Measurements from ENCODE around the gene RAB3D.
"Not testable (repeated sequence)": the region's sequence is repeated elsewhere in the genome, so short reads cannot be mapped to it uniquely, and the experiment has no call there.

Gene RAB3D

DNA sequence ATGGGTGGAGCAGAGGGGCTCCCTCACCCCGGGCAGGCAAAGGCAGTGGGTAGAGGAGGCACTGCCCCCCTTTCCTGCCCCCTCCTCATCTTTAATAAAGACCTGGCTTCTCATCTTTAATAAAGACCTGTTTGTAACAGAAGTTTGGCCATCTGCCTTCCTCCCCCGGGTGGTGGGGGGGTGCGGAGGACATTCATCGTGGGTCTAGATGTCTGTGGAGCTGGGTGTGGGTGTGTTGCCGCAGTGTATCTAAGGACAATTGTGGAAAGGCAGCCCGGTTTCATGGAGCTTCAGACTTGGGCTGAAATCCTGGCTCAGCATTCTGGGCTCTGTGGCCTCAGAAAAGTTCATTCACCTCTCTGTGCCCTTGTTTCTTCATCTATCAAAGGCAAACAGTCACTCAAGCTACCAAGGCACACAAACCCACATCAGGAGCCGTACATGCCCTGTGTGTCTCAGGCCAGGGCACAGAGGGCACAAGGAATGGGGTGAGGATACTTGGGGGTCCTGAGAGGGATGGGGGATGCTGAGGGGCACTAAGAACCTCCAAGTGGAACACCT lies 26.2 kb upstream of the RAB3D start:
- no peak for DNase-seq

DNA sequence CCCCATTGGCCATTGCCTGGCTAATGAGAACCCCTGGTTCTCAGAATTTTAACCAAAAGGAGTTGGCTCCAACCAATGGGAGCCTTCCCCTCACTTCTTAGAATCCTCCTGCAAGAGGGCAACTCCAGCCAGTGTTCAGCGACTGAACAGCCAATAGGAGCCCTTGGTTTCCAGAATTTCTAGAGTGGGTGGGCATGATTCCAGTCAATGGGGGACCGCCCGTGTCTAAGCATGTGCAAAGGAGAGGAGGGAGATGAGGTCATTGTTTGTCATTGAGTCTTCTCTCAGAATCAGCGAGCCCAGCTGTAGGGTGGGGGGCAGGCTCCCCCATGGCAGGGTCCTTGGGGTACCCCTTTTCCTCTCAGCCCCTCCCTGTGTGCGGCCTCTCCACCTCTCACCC lies 25.5 kb upstream of the RAB3D start:
- DNase-seq: no peak

DNA sequence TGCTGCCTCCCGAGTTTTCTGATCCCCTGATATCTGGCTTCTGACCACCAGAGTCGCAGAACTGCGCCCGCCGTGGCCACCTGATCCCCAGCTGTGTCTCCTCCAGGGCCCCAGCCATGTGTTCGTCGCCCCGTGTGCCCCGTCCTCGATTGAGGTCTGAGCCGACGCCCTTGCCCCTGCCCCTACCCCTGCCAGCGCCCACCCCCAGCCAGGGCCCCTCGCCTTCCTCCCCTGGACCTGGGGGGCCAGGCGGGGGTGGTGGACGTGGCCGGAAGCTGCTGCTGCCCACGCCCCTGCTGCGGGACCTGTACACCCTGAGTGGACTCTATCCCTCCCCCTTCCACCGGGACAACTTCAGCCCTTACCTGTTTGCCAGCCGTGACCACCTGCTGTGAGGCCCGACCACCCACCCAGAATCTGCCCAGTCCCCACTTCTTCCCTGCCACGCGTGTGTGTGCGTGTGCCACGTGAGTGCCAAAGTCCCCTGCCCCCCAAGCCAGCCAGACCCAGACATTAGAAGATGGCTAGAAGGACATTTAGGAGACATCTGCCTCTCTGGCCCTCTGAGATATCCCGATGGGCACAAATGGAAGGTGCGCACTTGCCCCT lies 24.9 kb upstream of the RAB3D start:
- no peak for DNase-seq

DNA sequence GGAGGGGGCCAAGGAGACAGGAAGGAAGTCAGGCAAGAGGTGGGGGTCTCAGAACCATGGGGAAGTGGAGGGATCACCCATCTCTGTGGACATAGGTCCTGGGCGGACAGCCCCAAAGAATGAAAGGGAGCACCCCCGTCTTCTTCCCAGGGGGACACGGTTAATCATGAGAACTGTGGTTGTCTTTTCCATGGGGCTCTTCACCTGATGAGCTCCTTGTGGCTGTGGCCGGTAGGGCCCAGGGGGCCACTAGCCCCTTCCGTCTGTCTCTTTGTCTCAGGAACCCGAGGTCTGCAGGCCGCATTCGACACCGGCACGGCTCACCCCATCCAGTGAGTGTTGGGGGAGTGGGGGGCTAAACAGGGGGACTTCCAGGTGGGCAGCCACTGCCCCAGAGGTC lies 24.4 kb upstream of the RAB3D start:
- no peak for DNase-seq

GRCh38 chr19:11361771-11362731 lies 22.6 kb upstream of the RAB3D start:
- DNase-seq: no peak

GRCh38 chr19:11361037-11361770 lies 21.7 kb upstream of the RAB3D start:
- DNase-seq: no peak

DNA sequence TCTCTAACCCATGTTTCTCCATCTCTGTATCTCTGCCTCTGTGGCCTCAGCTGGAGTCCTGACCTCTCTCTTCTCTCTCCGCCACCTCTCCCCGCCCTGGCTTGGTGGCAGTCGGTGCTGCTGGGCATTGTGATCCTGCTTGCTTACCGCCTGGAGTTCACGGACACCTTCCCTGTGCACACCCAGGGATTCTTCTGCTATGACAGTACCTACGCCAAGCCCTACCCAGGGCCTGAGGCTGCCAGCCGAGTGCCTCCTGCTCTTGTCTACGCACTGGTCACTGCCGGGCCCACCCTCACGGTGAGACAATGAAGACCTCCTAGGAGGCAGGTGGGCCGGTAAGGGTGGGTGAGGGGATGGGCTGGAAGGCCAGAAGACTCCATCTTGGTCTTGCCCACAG lies 20.0 kb upstream of the RAB3D start:
- no peak for DNase-seq

DNA sequence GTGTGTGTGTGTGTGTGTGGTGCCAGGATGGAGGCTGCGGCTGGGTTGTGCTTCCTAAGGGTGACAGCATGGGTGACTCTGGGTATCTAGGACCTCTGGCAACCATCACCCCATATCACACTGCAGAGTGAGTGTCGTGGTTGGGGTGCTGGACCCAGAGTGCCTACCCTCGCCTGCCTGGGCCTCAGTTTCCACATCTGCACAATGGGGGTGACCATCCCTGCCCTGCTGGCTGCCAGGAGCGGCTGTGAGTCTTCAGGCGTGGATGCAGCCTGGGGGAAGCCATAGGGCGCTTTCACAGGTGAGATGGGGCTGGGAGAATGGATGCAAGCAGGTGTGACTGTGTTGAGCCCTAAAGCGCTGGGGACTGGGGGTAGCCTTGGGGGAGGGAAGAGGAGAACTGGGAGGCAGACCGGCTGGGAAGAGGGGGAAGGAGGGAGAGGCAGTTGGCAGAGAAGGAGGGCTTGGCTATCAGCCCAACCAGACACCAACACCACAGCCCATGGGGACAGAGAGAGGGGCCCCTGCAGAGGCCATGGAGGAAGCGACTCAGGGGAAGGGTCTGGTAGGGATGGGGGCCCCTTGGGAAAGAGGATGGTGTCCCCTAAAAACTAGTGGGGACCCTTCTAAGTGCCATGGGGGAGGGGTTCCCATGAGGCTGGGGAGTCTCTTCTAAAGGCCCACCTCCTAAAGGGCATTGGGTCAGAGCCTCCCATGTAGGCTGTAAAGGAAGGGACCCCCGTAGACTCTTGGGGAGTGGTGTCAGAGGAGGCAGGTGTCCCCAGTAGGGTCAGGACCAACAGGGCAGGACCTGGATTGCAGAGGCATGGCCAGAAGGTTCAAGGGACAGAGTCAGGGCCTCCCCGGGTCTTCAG lies 17.5 kb upstream of the RAB3D start:
- peak; percentile 11 for DNase-seq

DNA sequence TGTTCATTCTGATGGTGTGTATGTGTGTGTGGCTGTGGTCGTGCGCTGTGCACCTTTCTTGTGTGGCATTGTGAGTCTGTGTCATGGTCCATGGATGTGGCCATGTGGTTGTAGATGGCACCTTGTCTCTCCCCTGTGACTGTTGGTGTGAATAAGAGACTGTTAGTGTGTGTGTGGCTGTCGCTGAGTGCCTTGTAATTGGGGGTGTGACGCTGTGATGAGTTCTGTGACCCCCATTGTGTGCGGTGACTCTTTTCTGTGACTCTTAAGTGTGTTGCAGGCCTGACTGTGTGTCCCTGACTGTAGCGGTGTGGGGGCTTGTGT lies 16.6 kb upstream of the RAB3D start:
- no peak for DNase-seq

DNA sequence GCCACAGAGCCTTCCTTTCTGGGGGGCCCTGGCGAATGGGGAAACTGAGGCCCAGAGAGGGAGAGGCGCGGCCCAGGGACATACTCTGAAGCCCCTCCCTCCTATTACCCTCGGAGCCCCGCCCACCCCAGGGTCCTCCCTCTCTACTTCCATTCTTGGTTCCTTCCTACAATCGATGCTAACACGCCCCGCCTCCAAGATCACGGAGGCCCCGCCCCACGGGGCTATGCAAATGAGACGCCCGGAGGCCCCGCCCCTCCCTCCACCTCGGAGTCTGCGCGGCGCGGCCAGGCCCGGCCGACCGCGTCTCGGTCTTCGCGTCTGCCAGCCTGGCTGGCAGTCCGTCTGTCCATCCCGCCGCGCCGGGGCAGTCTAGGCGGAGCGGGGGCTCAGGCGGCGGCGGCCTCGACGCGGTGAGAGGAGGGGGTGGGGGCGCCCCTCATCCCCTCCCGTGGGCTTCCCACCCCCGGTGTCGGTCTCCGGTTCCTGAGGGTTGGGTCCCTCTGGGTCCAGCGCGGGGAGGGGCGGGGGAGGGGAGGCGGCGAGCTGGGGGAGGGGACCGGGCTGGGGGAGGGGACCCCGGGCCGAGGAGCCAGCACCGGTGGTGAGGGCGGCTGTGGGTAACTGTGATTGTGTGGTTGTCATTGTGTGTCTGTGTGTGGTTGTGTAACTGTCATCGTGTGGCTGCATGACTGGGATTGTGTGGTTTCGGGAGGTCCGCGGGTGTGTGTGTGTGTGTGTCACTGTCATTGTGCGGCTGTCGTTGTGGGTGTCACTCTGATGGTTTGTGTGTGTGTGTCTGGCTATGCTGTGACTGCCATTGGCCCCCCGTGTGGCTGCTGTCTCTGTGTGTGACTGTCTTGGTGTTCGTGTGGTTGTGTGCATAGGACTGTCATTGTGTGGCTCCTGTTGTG lies 16.0 kb upstream of the RAB3D start, which contains the start of gene PLPPR2:
Gene PLPPR2, plus strand, starts transcription at position 273 of the 914 bp plus-strand sequence. CDS start 2,242 bp downstream, outside the sequence.
- peak; percentile 84 for DNase-seq

DNA sequence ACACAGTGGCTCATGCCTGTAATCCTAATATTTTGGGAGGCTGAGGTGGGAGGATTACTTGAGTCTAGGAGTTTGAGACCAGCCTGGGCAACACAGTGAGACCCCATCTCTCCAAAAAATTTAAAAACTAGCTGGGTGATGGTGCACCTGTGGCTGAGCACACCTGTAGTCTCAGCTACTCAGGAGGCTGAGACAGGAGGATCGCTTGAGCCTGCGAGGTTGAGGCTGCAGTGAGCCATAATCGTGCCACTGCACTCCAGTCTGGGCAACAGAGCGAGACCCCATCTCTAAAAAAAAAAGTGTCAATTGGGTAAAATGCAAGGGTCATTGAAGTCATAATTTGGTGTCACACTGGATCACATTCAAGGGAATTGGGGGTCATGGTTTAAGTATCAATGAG lies 14.6 kb upstream of the RAB3D start:
- not testable (repeated sequence) for DNase-seq

DNA sequence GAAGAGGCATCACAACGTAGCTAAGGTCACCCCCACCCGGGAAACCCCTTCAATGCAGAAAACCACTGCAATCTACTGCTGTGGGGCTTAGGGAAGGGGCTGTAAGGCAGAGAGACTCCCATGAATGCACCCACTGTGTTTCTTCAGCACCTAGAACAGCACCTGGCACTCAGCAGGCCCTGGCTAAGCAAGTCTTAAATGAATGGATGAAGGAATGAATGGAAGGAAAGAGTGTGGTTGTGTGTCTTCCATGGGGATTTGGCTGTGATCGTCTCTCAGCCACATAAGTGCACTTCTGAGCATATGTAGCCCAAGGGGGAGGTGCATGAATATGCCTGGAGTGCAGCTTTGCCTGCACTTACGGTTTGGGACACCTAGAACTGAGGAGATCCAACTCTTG lies 9.7 kb upstream of the RAB3D start:
- DNase-seq: no peak

DNA sequence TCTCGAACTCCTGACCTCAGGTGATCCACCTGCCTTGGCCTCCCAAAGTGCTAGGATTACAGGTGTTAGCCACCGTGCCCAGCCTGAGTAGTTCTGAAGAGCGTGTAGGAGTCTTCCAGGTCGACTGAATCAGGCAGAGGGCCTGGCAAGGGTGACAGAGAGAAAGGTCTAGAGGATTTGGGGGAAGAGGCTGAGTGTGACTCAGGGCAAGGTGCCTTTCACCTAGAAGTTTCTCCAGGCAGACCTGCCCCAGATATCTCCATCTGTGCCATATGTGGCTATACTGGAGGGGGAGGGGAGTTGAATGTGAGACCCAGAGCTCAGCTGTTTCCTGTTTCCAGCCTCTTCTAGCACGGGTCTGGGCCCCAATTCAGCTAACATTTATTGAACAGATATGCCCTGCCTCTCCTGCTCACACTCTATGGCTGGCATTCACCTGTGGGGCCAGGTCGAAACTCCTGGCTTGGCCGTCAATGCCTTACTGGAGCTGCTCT lies 8.1 kb upstream of the RAB3D start:
- no peak for DNase-seq

- DNase-seq: peak; percentile 99
Measured at GRCh38 chr19:11346104-11346940, 6.9 kb upstream of the RAB3D start, which contains the start of the genes CCDC159 and TMEM205. CCDC159 (plus strand) TSS chr19:11346519; CDS start chr19:11346607, 88 bp downstream. TMEM205 (minus strand) TSS chr19:11346268; CDS start chr19:11345619, 649 bp downstream.

- DNase-seq: no peak
Measured at GRCh38 chr19:11345122-11345803, 5.8 kb upstream of the RAB3D start.

GRCh38 chr19:11342429-11342828 lies 3.0 kb upstream of the RAB3D start:
- DNase-seq: no peak

- DNase-seq: not testable (repeated sequence)
Measured at GRCh38 chr19:11340099-11340467, 626 bp upstream of the RAB3D start.

- DNase-seq: no peak
Measured at GRCh38 chr19:11338569-11339253, 746 bp downstream of the RAB3D start.

DNA sequence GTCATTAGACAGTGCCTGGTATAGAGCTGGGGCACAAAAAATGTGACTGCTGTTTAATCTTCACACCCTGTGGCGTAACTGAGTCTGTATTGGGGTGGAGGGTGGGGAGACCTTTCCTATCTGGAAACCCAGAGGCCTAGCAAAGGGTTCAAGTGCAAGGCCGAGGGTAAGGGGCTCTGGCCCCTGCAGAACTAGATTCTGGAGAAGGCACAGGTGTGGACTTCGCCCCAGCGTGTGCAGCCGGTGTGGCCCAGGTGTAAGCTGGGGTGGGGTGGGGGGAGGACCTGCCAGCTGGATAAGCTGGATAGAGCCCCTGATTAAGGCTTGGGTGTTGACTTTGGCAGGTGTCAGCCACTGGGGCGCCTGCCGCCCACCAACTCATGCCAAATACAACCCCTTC lies 1.3 kb downstream of the RAB3D start:
- DNase-seq: no peak

All from NCI-H1092 (cell line).